D341Med (cell line): Measurements from ENCODE around the gene CEL.
"Not testable (repeated sequence)": the region's sequence is repeated elsewhere in the genome, so short reads cannot be mapped to it uniquely, and the experiment has no call there.

Source experiments
- DNase-seq: peaks from one replicate; pipeline ENCODE4 v3.0.0; 2012; ENCODE audit warnings: low spot score

Gene CEL

GRCh38 chr9:133061764-133062145 lies at the start of gene CEL:
CEL (plus strand) TSS chr9:133061981; CDS start chr9:133062003, 22 bp downstream.
- not testable (repeated sequence) for DNase-seq

GRCh38 chr9:133014696-133015095 lies 47.1 kb upstream of the CEL start:
- no peak for DNase-seq

GRCh38 chr9:133023117-133023890 lies 38.5 kb upstream of the CEL start:
- no peak for DNase-seq

DNA sequence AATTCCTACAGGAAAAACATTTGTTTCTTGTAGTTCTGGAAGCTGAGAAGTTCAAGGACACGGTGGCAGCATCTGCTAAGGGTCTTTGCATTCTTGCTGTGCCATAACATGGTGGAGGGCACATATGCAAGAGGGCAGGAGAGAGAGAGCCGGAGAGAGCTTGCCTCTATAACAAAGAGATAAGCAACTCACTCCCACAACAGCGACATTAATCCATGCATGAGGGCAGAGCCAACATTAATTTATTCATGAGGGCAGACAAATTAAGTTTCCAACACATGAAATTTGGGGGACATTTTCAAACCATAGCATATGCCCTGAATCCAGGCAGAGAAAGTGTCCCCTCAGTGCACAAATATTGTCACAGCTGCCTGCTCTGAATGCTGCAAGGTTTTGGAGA lies 35.4 kb upstream of the CEL start:
- no peak for DNase-seq

DNA sequence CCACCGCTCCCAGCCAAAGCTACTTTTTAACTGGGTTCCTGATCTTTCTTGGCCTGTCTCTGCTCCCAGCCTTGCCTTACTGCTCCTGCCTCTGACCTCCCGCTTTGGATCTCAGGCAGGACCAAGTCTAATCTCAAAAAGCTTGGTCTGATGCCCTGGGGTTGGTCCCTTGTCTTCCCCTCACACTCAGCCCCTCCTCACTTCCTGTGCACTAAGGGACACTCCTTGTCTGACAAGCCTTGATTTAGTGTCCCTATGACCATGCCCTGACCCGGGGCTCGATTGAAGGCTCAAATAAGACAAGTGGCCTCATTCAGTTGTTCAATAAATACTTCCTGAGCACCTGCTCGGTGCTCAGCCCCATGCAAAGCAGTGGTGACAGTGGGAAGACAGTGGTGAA lies 34.6 kb upstream of the CEL start:
- no peak for DNase-seq

GRCh38 chr9:133028221-133028620 lies 33.6 kb upstream of the CEL start:
- DNase-seq, result no peak

GRCh38 chr9:133029994-133030316 lies 31.8 kb upstream of the CEL start:
- DNase-seq, result no peak

GRCh38 chr9:133030317-133031129 lies 31.3 kb upstream of the CEL start, which contains the start of gene GTF3C5:
GTF3C5 (plus strand) TSS chr9:133030997; CDS start chr9:133031012, 15 bp downstream.
- DNase-seq, result peak; percentile 94

GRCh38 chr9:133031130-133031422 lies 30.7 kb upstream of the CEL start:
- no peak for DNase-seq

DNA sequence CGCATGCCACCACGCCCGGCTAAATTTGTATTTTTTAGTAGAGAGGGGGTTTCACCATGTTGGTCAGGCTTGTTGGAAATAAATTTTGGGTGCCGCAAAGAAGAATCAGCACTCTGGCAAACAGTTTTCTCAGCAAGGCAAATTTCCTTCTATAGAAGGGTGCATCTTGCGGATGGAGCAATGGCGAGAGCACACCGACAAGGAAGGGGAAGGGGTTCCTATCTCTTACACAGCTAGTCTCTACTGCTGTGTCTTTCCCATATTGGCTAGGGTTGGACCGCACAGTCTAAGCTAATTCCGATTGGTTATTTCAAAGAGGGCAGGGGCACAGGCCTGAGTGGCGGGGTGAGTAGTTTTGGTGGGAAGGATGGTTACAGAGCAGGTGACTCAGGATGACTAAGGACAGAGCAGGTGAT lies 30.3 kb upstream of the CEL start:
- DNase-seq, result no peak

DNA sequence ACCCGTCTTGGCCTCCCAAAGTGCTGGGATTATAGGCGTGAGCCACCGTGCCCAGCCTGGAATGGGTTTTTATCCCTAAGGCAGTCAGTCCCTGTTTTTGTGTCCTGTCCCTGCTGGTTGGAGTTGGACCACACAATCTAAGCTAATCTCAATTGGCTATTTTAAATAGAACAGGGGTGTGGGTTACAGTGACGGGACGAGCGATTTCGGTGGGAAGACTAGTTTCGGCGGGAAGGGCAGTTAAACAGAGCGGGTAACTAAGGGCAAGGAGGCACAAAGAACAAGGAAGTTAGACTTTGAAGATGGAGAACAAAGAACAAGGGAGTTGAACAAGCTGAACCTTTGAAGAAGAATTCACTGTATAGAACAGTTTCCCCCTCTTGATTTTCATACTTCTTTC lies 29.6 kb upstream of the CEL start:
- no peak for DNase-seq

DNA sequence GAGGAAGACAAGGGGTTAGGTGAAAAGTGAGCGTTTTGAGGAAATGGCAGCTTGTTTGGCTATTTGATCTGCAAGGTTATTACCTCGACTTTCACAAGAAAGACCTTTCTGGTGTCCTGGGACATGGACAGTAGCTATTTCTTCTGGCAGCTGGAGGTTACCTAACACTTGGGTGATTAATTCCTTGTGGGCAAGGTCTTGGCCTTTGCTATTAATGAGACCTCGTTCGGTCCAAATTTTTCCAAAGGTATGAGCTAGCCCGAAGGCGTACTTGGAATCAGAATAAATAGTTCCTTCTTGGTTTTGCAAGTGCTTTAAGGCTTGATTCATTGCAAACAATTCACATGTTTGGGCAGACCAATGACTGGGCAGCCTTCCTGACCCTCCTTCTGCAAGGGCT lies 26.1 kb upstream of the CEL start:
- DNase-seq, result no peak

GRCh38 chr9:133037775-133038515 lies 23.8 kb upstream of the CEL start:
- DNase-seq, result no peak

GRCh38 chr9:133040892-133041479 lies 20.8 kb upstream of the CEL start:
- peak; percentile 29 for DNase-seq

DNA sequence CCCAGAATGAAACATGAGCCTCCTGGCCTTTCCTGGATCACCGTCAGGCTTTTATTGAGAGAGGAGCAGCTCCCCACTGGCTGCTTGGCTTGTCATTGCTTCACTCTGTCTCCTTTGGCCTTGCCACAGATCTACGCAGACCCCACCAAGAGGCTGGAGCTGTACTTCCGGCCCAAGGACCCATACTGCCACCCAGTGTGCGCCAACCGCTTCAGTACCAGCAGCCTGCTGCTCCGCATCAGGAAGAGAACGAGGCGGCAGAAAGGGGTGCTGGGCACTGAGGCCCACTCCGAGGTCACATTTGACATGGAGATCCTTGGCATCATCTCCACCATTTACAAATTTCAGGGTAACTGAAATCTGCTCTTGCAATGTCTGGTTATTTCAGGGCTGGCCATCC lies 19.8 kb upstream of the CEL start:
- DNase-seq, result no peak

GRCh38 chr9:133042676-133043075 lies 19.1 kb upstream of the CEL start:
- no peak for DNase-seq

DNA sequence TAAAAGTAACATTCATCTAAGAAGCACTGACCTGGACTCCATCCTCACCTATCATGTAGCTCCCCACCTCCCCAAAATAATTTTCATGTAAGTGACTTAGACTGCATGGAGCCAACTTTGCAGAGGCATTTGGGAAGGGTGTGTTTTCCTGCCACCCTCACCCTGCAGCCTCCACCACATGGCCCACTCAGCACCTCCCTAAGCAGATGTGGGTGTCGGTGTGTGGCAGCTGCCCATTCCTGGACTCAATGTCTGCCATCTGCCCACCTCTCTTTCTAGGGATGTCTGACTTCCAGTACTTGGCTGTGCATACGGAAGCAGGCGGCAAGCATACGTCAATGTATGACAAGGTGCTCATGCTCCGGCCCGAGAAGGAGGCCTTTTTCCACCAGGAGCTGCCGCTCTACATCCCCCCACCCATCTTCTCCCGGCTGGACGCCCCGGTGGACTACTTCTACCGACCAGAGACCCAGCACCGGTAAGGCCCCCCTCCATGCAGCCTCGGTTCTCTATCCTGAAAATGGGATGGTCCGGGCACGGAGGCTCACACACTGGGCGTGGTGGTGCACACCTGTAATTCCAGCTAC lies 18.2 kb upstream of the CEL start:
- no peak for DNase-seq

DNA sequence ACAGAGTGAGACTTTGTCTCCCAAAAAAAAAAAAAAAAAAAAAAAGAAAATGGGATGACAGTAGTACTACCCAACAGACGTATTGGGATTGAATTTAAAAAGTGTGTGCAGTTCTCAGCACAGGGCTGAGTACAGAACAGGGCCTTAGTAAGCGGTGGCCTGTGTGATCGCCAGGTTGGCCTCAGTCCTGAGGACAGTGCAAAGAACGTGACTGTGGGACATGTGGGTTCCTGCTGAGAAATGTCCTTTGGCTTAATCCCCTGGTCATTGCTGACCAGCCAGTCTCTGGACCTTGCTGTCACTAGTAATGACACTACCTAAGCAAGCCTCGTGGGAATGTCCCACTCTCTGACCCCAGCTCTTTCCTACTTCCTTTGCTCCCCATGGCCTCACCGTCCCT lies 17.7 kb upstream of the CEL start:
- DNase-seq, result no peak

DNA sequence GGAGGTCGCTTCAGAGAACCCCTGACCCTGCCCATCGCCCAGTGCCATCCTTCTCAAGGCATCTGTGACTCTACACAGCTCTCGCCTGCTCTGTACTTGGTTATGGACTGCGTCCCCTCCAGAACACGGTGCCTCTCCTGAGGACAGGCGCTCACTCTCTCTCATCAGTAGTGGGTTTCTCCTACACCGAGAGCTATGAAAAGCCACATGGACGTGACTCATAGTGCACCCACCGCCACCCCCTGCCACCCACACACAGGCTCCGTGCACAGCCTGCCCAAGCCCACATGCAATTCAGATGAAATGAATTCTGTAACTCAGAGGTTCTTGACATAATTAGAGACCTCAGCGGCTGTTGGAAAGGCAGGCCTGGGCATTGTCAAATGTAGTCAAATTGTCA lies 17.1 kb upstream of the CEL start:
- DNase-seq, result no peak

GRCh38 chr9:133045132-133045531 lies 16.6 kb upstream of the CEL start:
- no peak for DNase-seq

DNA sequence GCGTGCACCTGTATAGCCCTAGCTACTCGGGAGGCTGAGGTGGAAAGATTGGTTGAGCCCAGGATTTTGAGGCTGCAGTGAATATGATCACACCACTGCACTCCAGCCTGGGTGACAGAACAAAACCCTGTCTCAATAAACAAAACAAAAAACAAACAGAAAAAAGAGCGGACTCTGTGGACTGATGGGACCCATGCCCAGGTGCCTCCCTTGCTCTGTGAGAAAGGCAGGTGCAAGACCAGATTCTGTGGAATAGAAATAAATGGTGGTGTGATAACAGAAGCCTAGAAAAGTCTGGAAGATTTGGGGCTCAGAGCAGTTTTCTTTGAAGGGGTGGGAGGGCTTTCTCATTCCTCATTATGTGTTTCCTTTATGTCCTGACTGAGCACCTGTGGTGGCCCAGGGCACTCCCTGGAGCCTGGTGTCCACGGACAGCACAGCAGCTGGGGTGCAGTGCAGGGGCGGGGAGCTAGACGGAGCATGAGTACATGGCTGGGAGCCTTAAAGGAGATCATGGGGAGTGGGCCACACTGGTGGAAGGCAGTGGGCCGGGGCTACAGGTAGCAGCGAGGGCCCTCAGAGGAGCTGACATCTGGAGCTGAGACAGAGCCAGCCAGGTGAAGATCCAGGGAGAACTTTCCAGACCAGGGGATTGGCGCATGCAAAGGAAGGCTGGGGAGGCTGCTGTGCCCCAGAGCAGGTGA lies 15.4 kb upstream of the CEL start:
- DNase-seq, result no peak

DNA sequence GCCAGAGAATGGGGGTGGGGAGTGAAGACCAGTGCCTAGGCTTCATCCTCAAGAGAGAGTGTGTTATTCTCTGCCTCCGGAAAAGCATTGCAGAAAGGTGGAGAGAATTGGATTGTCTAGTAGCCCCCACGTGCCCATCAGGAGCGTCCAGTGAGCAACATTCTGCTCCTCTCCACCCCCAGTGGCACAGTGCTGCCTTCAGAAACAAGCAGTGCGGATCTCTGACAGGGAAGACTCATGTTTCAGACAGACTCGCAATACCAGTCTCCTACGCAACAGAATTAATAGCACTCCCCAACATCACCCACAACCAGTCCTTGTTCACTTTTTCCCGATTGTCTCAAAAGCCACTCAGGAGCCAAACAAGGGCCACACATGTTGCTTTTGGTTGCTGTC lies 14.9 kb upstream of the CEL start:
- no peak for DNase-seq
